ENCODE measurements around the gene CACHD1. TPM values are rescaled to one million over a fixed set of nuclear protein-coding genes. Genes with fewer than 3 reads are reported as not detected.
"Not testable (repeated sequence)": the region's sequence is repeated elsewhere in the genome, so short reads cannot be mapped to it uniquely, and the experiment has no call there.

The CACHD1 gene
- total and polyA plus RNA-seq, 2 donors (not counting 1 experiment from before 2014, with no cell fraction given): 2.9 to 5.4 TPM

GRCh38 chr1:64508629-64509028 lies 38.7 kb downstream of the CACHD1 start:
- Histone ChIP-seq H3K9me3 (ENCODE audit: control insufficient read depth, insufficient read depth, low read depth, low read length) (no peaks in the 10 kb centered on the region), H3K4me1 (ENCODE audit: control insufficient read depth, extremely low read depth, insufficient read depth, low read length) (no peaks in the 10 kb centered on the region), H2AFZ (ENCODE audit: low read length) (no peak overlapping the region), H3K27me3 (ENCODE audit: control insufficient read depth, insufficient read depth, low read length) (no peaks in the 10 kb centered on the region), H3K4me2 (ENCODE audit: extremely low read depth, insufficient read depth, low read length) (no peak overlapping the region), H3K36me3 (ENCODE audit: control insufficient read depth, insufficient read depth, low read length) (no peaks in the 10 kb centered on the region), H3K4me3 (replicated peaks in 1 of 4; ENCODE audit: control extremely low read depth in 1 of 4, insufficient read depth in 1 of 4, low read depth in 3 of 4, low read length in 4 of 4) (no peak overlapping the region), H3K79me2 (ENCODE audit: control insufficient read depth, insufficient read depth, low read length) (no peaks in the 10 kb centered on the region), H3K27ac (ENCODE audit: insufficient read depth, low read length) (no peak overlapping the region), H4K20me1 (ENCODE audit: control insufficient read depth, extremely low read depth, insufficient read depth, low read length) (no peaks in the 10 kb centered on the region), H3K9ac (ENCODE audit: insufficient read depth, low read length) (no peak overlapping the region)
- no peak for DNase-seq (ENCODE audit: low read depth in 2 of 2)
- no peak for TF ChIP-seq EZH2 (IDR thresholded peaks at IDR 0.05; ENCODE audit: low read length, missing control alignments)
- TF ChIP-seq CTCF (conservative IDR thresholded peaks at IDR 0.05 in 1 of 2, IDR thresholded peaks at IDR 0.05 in 1 of 2; ENCODE audit: low read depth in 1 of 2, low read length in 2 of 2): no peak

GRCh38 chr1:64511044-64511443 lies 41.1 kb downstream of the CACHD1 start:
- no peak overlapping the region for H3K4me3 ChIP-seq (replicated peaks in 1 of 4; ENCODE audit: control extremely low read depth in 1 of 4, insufficient read depth in 1 of 4, low read depth in 3 of 4, low read length in 4 of 4)
- no peak overlapping the region for H3K9ac ChIP-seq (ENCODE audit: insufficient read depth, low read length)
- TF ChIP-seq CTCF (conservative IDR thresholded peaks at IDR 0.05 in 1 of 2, IDR thresholded peaks at IDR 0.05 in 1 of 2; ENCODE audit: low read depth in 1 of 2, low read length in 2 of 2): no peak
- no peak for TF ChIP-seq EZH2 (IDR thresholded peaks at IDR 0.05; ENCODE audit: low read length, missing control alignments)
- no peaks in the 10 kb centered on the region for H3K79me2 ChIP-seq (ENCODE audit: control insufficient read depth, insufficient read depth, low read length)
- H3K4me1 ChIP-seq (ENCODE audit: control insufficient read depth, extremely low read depth, insufficient read depth, low read length): peaks cover 7% of the 10 kb centered on the region
- H3K27me3 ChIP-seq (ENCODE audit: control insufficient read depth, insufficient read depth, low read length): no peaks in the 10 kb centered on the region
- DNase-seq (ENCODE audit: low read depth in 2 of 2): no peak
- H3K36me3 ChIP-seq (ENCODE audit: control insufficient read depth, insufficient read depth, low read length): no peaks in the 10 kb centered on the region
- no peaks in the 10 kb centered on the region for H4K20me1 ChIP-seq (ENCODE audit: control insufficient read depth, extremely low read depth, insufficient read depth, low read length)
- no peak overlapping the region for H3K27ac ChIP-seq (ENCODE audit: insufficient read depth, low read length)
- no peak overlapping the region for H3K4me2 ChIP-seq (ENCODE audit: extremely low read depth, insufficient read depth, low read length)
- no peaks in the 10 kb centered on the region for H3K9me3 ChIP-seq (ENCODE audit: control insufficient read depth, insufficient read depth, low read depth, low read length)
- H2AFZ ChIP-seq (ENCODE audit: low read length): no peak overlapping the region

- not testable (repeated sequence) for H3K4me3 ChIP-seq (replicated peaks in 1 of 4; ENCODE audit: control extremely low read depth in 1 of 4, insufficient read depth in 1 of 4, low read depth in 3 of 4, low read length in 4 of 4); H3K4me2 ChIP-seq (ENCODE audit: extremely low read depth, insufficient read depth, low read length); H3K9me3 ChIP-seq (ENCODE audit: control insufficient read depth, insufficient read depth, low read depth, low read length)
Observed at GRCh38 chr1:64512206-64512605, 42.3 kb downstream of the CACHD1 start.

More at GRCh38 chr1:64512206-64512605, 42.3 kb downstream of the CACHD1 start:
- not testable (repeated sequence) for H2AFZ ChIP-seq (ENCODE audit: low read length); DNase-seq (ENCODE audit: low read depth in 2 of 2); H3K36me3 ChIP-seq (ENCODE audit: control insufficient read depth, insufficient read depth, low read length); H3K9ac ChIP-seq (ENCODE audit: insufficient read depth, low read length); H4K20me1 ChIP-seq (ENCODE audit: control insufficient read depth, extremely low read depth, insufficient read depth, low read length); H3K27me3 ChIP-seq (ENCODE audit: control insufficient read depth, insufficient read depth, low read length); H3K27ac ChIP-seq (ENCODE audit: insufficient read depth, low read length); H3K79me2 ChIP-seq (ENCODE audit: control insufficient read depth, insufficient read depth, low read length)
- peaks cover 16% of the 10 kb centered on the region for H3K4me1 ChIP-seq (ENCODE audit: control insufficient read depth, extremely low read depth, insufficient read depth, low read length)
